CD4-positive, alpha-beta T cell treated with Interleukin-17A for 1 hour (primary cell): ENCODE data around the gene ZNF343.

Source experiments
- DNase-seq: peaks from one replicate; pipeline ENCODE4 v3.0.0-alpha.2; 2020

Gene ZNF343

DNA sequence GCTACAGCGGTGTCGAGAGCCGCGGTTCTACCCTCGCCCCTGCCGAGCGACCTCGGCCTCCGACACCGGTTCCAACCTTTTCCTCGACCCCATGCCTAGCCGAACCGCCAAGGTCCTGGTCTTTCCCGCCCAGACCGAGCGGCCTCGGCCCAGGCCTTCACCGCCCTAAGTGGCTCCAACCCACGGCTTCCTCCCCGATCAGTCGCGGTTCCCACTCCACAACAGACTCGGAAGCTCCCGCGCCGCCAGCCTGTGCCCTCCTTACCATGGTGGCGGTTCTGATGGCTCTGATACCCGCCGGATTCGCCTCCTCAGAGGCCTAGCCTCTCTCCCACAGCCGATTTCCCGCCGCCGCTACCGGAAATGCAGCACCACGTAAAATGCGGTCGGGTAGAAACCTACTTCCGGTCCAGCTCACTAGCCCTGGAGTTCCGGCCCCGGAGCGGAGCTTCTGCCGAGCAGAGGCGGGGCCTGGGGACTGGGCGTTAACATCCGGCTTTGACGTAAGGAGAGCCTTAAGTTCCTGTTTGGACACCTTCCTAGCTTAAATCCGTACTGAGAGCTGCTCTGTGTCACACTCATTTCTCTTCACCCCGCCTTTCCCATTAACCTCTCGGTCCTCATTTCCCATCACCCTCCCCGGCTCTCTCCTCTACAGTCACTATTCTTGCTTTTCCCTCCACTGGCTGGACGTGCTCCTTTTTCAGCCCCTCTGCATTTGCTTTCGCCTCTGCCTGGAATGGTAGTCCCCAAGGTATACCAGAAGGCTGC is 38.1 kb downstream of the ZNF343 start, which contains the start of gene SNRPB:
Gene SNRPB, minus strand, starts transcription at position 367 of the 771 bp plus-strand sequence. Its CDS starts 99 bp downstream, at position 268.
- DNase-seq: peak; percentile 98

GRCh38 chr20:2469991-2470422 is 38.7 kb downstream of the ZNF343 start:
- peak; percentile 78 for DNase-seq

DNA sequence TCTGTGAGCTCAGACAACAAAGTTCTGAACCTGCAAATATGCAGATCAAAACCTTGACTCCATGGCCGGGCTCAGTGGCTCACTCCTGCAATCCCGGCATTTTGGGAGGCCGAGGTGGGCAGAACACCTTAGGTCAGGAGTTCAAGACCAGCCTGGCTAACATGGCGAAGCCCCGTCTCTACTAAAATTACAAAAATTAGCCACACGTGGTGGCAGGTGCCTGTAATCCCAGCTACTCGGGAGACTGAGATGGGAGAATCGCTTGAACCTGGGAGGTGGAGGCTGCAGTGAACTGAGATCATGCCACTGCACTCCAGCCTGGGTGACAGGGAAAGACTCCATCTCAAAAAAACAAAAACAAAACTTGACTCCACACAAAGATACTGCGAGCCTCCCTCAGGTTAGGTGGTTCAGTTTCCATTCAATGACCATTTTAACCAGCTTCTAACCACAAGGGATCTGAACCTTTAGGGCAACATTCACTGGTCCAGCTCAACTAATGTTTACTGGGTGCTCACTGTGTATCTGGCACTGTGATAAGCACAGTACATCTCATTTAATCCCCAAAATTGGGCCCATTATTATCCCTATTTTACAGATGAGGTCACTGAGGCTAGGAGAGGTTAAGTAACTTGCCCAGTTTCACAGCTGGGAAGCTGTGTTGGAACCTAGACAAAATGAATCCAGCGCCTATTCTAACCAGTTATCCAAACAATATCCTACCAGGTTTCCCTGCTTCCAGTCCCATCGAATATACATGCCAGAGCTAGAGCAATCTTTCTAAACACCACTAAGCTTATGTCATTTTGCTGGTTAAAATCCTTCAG is 39.9 kb downstream of the ZNF343 start:
- no peak for DNase-seq

GRCh38 chr20:2467412-2467811 is 41.3 kb downstream of the ZNF343 start:
- DNase-seq: no peak

- no peak for DNase-seq
These were observed 43.6 kb downstream of the ZNF343 start for GRCh38 chr20:2465100-2465499.

DNA sequence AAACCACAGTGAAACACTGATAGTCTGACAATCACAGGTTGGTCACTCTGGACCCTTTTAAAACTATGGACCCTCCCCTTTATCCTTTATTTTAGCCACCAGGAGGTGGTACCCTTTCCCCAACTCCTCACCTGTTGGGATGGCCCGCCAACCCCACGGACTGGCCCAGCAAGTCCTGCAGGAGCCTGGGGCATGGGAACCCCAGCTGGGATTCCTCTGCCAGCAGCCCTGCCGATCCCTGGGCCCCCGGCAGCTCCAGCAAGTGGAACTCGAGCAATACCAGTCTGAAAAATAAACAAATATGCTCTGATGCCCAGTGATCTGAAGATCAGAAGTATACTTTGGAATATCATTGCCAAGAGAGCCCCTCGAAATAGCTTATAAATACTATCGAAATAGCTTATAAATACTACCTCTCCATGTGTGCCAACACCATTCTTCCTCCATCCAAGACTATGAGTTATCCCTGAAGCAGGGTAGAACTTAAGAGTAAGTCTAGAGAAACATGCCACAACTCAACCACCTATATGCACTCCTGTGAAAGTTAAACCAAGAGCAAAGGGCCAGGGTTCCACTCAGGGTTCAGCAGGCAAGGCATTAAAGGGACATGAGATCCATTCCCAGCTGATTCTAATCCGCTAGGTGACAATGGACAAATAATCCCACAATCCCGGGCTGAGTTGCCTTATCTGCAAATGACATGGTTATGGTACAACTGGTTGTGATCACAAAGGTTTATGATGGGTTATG is 44.9 kb downstream of the ZNF343 start:
- no peak for DNase-seq

DNA sequence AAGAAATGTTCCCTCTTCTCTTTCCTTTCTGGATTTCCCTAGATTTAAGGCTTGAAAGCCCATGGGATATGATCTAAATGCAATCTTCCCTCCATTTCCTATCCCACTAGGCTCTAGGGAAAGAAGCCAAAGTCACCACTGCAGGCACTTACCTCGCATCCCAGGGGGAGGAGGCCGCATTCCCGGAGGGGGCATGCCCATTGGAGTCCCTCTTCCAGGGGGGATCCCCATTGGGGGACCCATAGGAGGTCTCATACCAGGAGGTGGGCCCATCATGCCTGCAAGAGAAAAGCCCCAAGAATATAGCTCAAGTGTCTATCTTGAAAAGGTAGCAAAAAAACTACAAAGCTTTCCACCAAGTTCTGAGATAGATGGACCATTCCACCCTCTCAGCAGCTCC is 46.2 kb downstream of the ZNF343 start:
- DNase-seq: no peak

- DNase-seq: no peak
These were observed 47.8 kb downstream of the ZNF343 start for GRCh38 chr20:2460752-2461424.

GRCh38 chr20:2459981-2460751 is 48.5 kb downstream of the ZNF343 start:
- no peak for DNase-seq

DNA sequence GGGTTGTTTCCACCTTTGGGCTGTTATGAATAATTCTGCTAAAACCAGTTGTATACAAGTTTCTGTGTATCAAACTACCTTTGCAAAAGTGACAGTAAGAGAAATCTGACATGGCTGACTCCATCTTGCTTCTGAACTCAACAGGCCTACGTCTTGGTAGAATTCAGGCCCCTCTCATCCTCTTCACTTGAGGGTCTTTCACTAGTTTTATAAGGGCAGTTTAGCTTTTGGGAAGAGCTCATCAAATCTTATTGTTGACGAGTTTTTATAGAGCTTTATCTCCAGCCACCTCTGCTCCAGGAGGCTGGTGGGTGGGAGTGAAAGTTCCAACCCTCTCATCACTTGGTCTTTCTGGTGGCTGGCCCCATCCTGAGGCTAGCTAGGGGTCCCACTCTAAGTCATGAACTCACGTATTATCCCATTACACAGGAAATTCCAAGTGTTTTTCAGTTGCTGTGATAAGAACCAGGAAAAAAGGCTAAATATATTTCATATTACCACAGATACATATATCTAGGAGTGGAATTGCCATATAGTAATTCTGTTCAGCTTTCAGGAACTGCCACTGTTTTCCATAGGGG is 49.7 kb downstream of the ZNF343 start:
- DNase-seq: no peak

GRCh38 chr20:2455771-2456497 is 52.8 kb downstream of the ZNF343 start:
- no peak for DNase-seq

- DNase-seq: no peak
These were observed 54.9 kb downstream of the ZNF343 start for GRCh38 chr20:2453792-2454191.

GRCh38 chr20:2451939-2452732 is 56.6 kb downstream of the ZNF343 start:
- DNase-seq: peak; percentile 64

DNA sequence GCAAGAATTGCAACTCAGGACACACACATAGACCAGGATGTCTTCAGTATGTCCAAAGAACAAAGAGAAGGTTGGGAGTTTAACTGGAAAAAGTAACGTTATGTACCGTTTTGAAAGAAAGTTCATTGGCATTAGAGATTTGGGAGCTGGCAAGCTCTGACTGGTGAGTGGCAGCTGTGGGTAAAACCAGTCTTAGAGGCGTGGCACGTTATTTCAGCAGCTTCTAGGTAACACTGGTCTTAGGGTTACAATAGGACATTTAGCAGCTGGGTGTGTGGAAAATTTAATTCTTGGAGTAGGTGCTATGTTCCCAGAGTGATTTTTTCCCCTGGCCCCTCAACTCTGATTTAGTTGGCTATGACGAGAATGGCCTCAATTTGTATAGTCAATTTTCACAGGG is 57.3 kb downstream of the ZNF343 start:
- DNase-seq: no peak

DNA sequence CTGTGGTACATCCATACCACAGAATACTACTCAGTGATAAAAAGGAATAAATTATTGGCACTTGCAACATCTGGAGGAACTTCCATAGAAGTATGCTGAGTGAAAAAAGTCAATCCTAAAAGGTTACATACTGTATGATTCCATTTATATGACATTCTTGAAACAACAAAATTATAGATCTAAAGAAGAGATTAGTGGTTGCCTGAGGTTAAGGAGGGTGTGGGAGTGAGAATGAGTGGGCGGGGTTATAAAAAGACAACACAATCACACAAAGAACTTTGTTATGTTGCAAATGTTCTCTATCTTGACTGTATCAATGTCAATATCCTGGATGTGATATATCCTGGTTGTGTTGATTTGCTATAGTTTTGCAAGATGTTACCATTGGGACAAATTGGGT is 59.3 kb downstream of the ZNF343 start:
- no peak for DNase-seq

DNA sequence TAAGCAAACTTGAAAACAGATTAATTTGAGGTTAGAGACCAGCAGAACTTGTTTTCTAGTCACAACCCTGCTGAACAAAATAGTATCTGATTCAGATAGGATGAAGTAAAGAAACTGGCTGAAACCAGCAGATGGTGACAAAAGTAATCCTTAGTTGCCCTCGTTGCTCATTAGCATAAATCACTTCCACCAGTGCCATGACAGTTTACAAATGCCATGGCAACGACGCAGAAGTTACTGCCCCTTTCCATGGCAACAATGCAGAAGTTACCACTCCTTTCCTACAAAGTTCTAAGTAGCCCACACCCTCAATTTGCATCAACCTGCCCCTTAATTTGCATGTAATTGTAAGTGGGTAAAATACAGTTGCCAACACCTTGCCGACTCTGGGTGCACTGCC is 61.9 kb downstream of the ZNF343 start:
- no peak for DNase-seq
